ENCODE measurements around the gene NQO2. TPM values are rescaled to one million over a fixed set of nuclear protein-coding genes. Genes with fewer than 3 reads are reported as not detected.

Gene NQO2
- total and polyA plus RNA-seq, 10 of the 15 experiments (the other 5 are each of a cell fraction or from before 2014, with no cell fraction given) = 0.55 to 2.6 (median 0.80) TPM

DNA sequence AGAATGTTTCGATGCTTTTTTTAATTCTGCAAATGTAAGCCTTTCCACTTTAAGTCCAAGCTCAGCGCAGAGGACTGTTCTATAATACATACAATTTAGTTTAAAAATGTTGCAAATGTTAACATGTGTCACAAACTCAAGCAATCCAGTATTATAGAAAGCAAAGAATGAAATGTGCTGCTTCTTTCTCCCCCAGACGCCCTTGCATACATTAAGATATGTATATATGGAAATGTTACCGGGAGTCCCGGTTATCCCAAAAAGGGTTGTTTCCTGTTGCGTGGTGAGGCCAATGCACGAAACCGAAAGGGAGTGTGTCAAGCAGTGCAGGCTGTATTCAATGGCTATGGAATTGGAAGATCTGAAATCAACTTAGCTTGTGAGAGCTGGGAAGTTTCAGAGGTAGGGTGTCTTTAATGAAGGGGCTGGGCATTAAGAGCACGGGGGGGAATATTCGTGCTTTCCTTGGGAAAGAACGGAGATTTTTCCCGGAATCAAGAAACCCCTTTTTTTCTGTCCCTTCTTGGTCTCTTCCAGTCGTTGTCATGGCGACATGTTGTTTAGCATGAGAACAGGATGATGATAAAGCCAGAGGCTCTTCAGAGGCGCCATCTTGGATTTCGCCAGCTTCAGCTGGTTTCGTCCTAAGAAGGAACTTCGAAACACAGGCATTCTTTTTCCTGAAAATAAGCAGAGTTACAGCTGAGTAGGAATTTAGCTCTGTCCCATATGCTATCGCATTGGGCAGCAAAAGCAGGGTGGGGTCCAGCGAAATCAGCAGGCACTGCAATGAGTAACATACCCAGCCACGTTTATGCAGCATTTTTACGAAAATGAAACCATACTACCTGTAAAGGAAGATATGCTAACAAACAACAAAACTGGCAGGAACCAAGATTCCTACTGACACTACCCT is 10.1 kb upstream of the NQO2 start (continued):
- no peak for TF ChIP-seq NR2F1 (conservative IDR thresholded peaks at IDR 0.05)
- TF ChIP-seq, protein P1, sequence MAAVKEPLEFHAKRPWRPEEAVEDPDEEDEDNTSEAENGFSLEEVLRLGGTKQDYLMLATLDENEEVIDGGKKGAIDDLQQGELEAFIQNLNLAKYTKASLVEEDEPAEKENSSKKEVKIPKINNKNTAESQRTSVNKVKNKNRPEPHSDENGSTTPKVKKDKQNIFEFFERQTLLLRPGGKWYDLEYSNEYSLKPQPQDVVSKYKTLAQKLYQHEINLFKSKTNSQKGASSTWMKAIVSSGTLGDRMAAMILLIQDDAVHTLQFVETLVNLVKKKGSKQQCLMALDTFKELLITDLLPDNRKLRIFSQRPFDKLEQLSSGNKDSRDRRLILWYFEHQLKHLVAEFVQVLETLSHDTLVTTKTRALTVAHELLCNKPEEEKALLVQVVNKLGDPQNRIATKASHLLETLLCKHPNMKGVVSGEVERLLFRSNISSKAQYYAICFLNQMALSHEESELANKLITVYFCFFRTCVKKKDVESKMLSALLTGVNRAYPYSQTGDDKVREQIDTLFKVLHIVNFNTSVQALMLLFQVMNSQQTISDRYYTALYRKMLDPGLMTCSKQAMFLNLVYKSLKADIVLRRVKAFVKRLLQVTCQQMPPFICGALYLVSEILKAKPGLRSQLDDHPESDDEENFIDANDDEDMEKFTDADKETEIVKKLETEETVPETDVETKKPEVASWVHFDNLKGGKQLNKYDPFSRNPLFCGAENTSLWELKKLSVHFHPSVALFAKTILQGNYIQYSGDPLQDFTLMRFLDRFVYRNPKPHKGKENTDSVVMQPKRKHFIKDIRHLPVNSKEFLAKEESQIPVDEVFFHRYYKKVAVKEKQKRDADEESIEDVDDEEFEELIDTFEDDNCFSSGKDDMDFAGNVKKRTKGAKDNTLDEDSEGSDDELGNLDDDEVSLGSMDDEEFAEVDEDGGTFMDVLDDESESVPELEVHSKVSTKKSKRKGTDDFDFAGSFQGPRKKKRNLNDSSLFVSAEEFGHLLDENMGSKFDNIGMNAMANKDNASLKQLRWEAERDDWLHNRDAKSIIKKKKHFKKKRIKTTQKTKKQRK (IDR thresholded peaks at IDR 0.05; ENCODE audit: low read depth, low read length) = no peak
- TF ChIP-seq, protein P2, sequence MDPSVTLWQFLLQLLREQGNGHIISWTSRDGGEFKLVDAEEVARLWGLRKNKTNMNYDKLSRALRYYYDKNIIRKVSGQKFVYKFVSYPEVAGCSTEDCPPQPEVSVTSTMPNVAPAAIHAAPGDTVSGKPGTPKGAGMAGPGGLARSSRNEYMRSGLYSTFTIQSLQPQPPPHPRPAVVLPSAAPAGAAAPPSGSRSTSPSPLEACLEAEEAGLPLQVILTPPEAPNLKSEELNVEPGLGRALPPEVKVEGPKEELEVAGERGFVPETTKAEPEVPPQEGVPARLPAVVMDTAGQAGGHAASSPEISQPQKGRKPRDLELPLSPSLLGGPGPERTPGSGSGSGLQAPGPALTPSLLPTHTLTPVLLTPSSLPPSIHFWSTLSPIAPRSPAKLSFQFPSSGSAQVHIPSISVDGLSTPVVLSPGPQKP (IDR thresholded peaks at IDR 0.05; ENCODE audit: low read depth, low read length) = peak; percentile 82; the same call in 1 of the 2 replicates
- TF ChIP-seq POLR2A (IDR thresholded peaks at IDR 0.05; ENCODE audit: low read depth, low read length) = peak; percentile 61
- peak; percentile 94 for TF ChIP-seq BHLHE40 (IDR thresholded peaks at IDR 0.05; ENCODE audit: borderline replicate concordance in 1 of 2, low read depth in 2 of 2, low read length in 1 of 2)
- TF ChIP-seq, protein P3, sequence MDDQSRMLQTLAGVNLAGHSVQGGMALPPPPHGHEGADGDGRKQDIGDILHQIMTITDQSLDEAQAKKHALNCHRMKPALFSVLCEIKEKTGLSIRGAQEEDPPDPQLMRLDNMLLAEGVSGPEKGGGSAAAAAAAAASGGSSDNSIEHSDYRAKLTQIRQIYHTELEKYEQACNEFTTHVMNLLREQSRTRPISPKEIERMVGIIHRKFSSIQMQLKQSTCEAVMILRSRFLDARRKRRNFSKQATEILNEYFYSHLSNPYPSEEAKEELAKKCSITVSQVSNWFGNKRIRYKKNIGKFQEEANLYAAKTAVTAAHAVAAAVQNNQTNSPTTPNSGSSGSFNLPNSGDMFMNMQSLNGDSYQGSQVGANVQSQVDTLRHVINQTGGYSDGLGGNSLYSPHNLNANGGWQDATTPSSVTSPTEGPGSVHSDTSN (IDR thresholded peaks at IDR 0.05; ENCODE audit: insufficient replicate concordance, low read depth, low read length) = peak; percentile 33
- no peak for TF ChIP-seq RBBP5 (conservative IDR thresholded peaks at IDR 0.05)
- peak; percentile 98 for TF ChIP-seq YY1 (IDR thresholded peaks at IDR 0.05; ENCODE audit: low read depth, low read length)
- no peak for TF ChIP-seq RFX5 (IDR thresholded peaks at IDR 0.05; ENCODE audit: low read depth, low read length)
- TF ChIP-seq SREBF2 (IDR thresholded peaks at IDR 0.05; ENCODE audit: low read length) = no peak
- TF ChIP-seq CHD4 (IDR thresholded peaks at IDR 0.05) = no peak
- TF ChIP-seq, protein P4, sequence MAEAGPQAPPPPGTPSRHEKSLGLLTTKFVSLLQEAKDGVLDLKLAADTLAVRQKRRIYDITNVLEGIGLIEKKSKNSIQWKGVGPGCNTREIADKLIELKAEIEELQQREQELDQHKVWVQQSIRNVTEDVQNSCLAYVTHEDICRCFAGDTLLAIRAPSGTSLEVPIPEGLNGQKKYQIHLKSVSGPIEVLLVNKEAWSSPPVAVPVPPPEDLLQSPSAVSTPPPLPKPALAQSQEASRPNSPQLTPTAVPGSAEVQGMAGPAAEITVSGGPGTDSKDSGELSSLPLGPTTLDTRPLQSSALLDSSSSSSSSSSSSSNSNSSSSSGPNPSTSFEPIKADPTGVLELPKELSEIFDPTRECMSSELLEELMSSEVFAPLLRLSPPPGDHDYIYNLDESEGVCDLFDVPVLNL (IDR thresholded peaks at IDR 0.05; ENCODE audit: low read depth, low read length) = no peak
- TF ChIP-seq, protein P5, sequence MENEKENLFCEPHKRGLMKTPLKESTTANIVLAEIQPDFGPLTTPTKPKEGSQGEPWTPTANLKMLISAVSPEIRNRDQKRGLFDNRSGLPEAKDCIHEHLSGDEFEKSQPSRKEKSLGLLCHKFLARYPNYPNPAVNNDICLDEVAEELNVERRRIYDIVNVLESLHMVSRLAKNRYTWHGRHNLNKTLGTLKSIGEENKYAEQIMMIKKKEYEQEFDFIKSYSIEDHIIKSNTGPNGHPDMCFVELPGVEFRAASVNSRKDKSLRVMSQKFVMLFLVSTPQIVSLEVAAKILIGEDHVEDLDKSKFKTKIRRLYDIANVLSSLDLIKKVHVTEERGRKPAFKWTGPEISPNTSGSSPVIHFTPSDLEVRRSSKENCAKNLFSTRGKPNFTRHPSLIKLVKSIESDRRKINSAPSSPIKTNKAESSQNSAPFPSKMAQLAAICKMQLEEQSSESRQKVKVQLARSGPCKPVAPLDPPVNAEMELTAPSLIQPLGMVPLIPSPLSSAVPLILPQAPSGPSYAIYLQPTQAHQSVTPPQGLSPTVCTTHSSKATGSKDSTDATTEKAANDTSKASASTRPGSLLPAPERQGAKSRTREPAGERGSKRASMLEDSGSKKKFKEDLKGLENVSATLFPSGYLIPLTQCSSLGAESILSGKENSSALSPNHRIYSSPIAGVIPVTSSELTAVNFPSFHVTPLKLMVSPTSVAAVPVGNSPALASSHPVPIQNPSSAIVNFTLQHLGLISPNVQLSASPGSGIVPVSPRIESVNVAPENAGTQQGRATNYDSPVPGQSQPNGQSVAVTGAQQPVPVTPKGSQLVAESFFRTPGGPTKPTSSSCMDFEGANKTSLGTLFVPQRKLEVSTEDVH (IDR thresholded peaks at IDR 0.05; ENCODE audit: low read depth, partially characterized antibody) = no peak
- TF ChIP-seq SUZ12 (IDR thresholded peaks at IDR 0.05; ENCODE audit: unreplicated experiment) = no peak
- TF ChIP-seq NR2C1 (IDR thresholded peaks at IDR 0.05) = no peak; the same call in 1 of the 2 replicates
- no peak for TF ChIP-seq KAT2A (conservative IDR thresholded peaks at IDR 0.05; ENCODE audit: control insufficient read depth, low read depth, low read length)
- peak; percentile 86; the same call in 1 of the 2 replicates for TF ChIP-seq NBN (IDR thresholded peaks at IDR 0.05)
- peak; percentile 94 for TF ChIP-seq SIN3A (IDR thresholded peaks at IDR 0.05; ENCODE audit: low read depth, low read length)
